Pancreas (tissue), 10 donors: ENCODE data around the gene RNF150. TPM values are rescaled to one million over a fixed set of nuclear protein-coding genes. Genes with fewer than 3 reads are reported as not detected.

ENCODE experiments used
- ATAC-seq, 4 donors: fragments of 200-7000 bp; cut with Tn5 transposase; one replicate each; pipeline versions ENCODE4 v1.8.0 to v1.9.1; 2020; ENCODE audit warnings: mild to moderate bottlenecking in 4 of 4, moderate library complexity in 4 of 4
- DNase-seq, 6 donors: peaks; one replicate each; pipeline ENCODE4 v3.0.0-alpha.2; 2020
- FAIRE-seq: peaks from 2 replicates; lab custom pipeline; 2012; peaks lifted over from hg19 to GRCh38; lab: Jason Lieb, UNC
- H3K27ac ChIP-seq, 4 donors: fragments of 200-600 bp; sonication (generic); 1 replicate in 3 of 4; 2 replicates in 1 of 4; pipeline versions ENCODE4 v1.5.0 to v1.8.0; 2020
- H3K27me3 ChIP-seq, 4 donors: fragments of 200-600 bp; one replicate each; pipeline ENCODE4 v1.8.0; 2021
- H3K36me3 ChIP-seq, 3 donors: fragments of 200-600 bp; sonication (generic) in 1 of 3; one replicate each; pipeline versions ENCODE4 v1.5.0 to v1.8.0; 2020 to 2021
- H3K4me1 ChIP-seq, 3 donors: fragments of 200-600 bp; one replicate each; pipeline ENCODE4 v1.8.0; 2021
- H3K4me3 ChIP-seq, 4 donors: fragments of 200-600 bp; sonication (generic) in 2 of 4; one replicate each; pipeline versions ENCODE4 v1.5.0 to v1.8.0; 2020 to 2021
- H3K9me3 ChIP-seq, 4 donors: fragments of 200-600 bp; one replicate each; pipeline ENCODE4 v1.8.0; 2021
- WGBS, 2 donors: extraction: QIAGEN DNeasy Blood & Tissue Kit; methylation state at CpG; one replicate each; pipeline ENCODE4 v1.1.7; 2013; 5-methylcytosine and 5-hydroxymethylcytosine counted together
- intact Hi-C, 3 donors: fragments of 100-400 bp; cut with DNase I; formaldehyde crosslinking; loops; one replicate each; pipeline versions ENCODE4 v1.11.1 to v1.14.2; 2022
- polyA plus RNA-seq, 2 donors: library from polyadenylated mRNA; stranded (reverse); fragments of 200-250 nt; gene quantifications; one replicate each; pipeline ENCODE4 v1.2.3, GENCODE V29; 2013
- total RNA-seq, 6 donors: library from RNA; stranded (reverse); fragmentation: NEBNext Ultra II Directional in 4 of 6; extraction: Animal tissue kit (Norgen Biotek cat#: 25700) in 4 of 6; gene quantifications; one replicate each; pipeline versions ENCODE4 v1.2.1 to v1.2.4, GENCODE V29; 2021 to 2023
- TF ChIP-seq, protein P1 (sequence below), 4 donors: fragments of 200-600 bp; sonication (generic) in 3 of 4; IDR thresholded peaks; one replicate each; pipeline versions ENCODE4 v1.5.0 to v1.8.0; 2021; ENCODE audit warnings: antibody characterized with exemption in 4 of 4
- donor health status: healthy with polysubstance abuse.
- donor health status: DM: no; HTN: no; CAD: no; lungs with moderate emphysema.
- donor health status: DM: no; HTN: no; CAD: no.
- donor health status: control.
- donor health status: control.
- donor health status: Bipolar disorder and iron deficiency.
- donor health status: DM: yes; HTN: yes; CAD: no.
- donor health status: DM: no; HTN: no; CAD: no.
- donor health status: DM: no; HTN: no; CAD: no.
- donor health status: DM: yes; HTN: yes; CAD: no.

Gene RNF150
- total and polyA plus RNA-seq, 8 donors, result 0.53 to 4.1 (median 2.5) TPM

DNA sequence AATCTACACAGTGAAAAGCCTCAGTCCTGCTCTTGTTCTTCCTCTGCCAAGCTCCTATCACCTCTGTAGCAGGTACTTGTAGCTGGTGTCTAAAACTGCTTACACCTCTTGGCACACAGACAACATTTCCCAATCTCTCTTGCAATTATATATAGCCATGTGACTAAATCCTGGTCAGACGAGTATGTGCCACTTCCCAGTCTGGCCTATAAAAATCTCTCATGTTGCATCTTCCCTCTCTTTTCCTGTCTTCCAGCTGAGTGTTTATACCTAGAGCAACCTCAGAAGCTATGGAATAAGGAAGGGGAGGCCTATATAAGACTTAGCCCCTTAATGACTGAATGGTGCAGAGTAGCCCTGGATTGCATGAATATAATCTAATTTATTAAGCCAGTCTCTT is 105.8 kb downstream of the RNF150 start:
- no peak for DNase-seq
- FAIRE-seq, result no peak
- no peaks in the 10 kb centered on the region for H3K36me3 ChIP-seq
- no peak overlapping the region for H3K27ac ChIP-seq
- no peaks in the 10 kb centered on the region for H3K27me3 ChIP-seq
- peak in 3 of 4 donors; percentile 52 to 76 (median 71) for ATAC-seq
- 38 to 43% methylated on average over 1 of the region's 1 CpG for WGBS, 2 donors
- H3K9me3 ChIP-seq, result no peaks in the 10 kb centered on the region
- TF ChIP-seq, protein P1, sequence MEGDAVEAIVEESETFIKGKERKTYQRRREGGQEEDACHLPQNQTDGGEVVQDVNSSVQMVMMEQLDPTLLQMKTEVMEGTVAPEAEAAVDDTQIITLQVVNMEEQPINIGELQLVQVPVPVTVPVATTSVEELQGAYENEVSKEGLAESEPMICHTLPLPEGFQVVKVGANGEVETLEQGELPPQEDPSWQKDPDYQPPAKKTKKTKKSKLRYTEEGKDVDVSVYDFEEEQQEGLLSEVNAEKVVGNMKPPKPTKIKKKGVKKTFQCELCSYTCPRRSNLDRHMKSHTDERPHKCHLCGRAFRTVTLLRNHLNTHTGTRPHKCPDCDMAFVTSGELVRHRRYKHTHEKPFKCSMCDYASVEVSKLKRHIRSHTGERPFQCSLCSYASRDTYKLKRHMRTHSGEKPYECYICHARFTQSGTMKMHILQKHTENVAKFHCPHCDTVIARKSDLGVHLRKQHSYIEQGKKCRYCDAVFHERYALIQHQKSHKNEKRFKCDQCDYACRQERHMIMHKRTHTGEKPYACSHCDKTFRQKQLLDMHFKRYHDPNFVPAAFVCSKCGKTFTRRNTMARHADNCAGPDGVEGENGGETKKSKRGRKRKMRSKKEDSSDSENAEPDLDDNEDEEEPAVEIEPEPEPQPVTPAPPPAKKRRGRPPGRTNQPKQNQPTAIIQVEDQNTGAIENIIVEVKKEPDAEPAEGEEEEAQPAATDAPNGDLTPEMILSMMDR (IDR thresholded peaks at IDR 0.05), result no peak
- no peak overlapping the region for H3K4me3 ChIP-seq
- peaks cover 0 to 6% (median 0%) of the 10 kb centered on the region in 3 donors for H3K4me1 ChIP-seq
- intact Hi-C loops, result no loop called here

DNA sequence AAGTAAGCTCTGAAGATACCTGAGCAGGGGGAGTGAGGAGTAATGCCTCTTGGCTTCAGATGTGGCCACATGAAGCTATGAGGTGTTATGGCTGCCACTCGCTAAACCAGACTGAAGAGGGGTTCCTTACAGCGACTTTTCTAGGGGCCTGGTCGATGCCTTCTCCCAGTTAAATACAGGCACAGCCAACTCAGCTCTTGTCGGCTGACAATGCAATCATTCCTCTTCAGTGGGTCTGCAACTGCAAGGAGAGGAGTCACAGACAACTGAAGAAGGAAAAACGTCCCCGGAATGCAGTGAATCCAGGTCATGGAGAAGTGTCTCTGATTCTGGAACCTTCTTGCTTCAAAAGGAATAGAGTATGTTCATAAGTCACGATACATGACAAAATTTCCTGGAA is 106.4 kb downstream of the RNF150 start:
- H3K9me3 ChIP-seq, result no peaks in the 10 kb centered on the region
- no peaks in the 10 kb centered on the region for H3K36me3 ChIP-seq
- TF ChIP-seq, protein P1 (IDR thresholded peaks at IDR 0.05), result no peak
- no peak for ATAC-seq
- intact Hi-C loops, result no loop called here
- DNase-seq, result no peak
- FAIRE-seq, result no peak
- no peak overlapping the region for H3K27ac ChIP-seq
- no peak overlapping the region for H3K4me3 ChIP-seq
- peaks cover 0 to 6% (median 0%) of the 10 kb centered on the region in 3 donors for H3K4me1 ChIP-seq
- whole genome bisulfite sequencing, 2 donors, result 77 to 87% methylated on average over 7 of the region's 7 CpGs
- H3K27me3 ChIP-seq, result no peaks in the 10 kb centered on the region

DNA sequence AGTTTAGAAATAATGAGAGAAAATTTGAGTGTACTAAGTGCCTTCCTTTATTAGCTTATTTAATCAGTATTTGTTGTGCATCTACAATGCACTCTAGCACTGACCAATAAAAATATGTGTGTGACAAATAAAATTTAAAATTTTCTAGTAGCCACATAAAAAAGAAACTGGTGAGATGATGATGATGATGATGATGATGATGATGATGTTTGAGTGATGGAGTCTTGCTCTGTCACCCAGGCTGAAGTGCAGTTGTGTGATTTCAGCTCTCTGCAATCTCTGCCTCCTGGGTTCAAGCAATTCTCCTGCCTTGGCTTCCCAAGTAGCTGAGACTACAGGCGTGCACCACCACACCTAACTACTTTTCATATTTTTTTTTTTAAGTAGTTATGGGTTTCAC is 110.2 kb downstream of the RNF150 start:
- H3K27ac ChIP-seq, result no peak overlapping the region
- H3K27me3 ChIP-seq, result no peaks in the 10 kb centered on the region
- ATAC-seq (no peak), DNase-seq (no peak), FAIRE-seq (no peak)
- 80 to 83% methylated on average over 1 of the region's 1 CpG for WGBS, 2 donors
- H3K4me3 ChIP-seq, result no peak overlapping the region
- no peaks in the 10 kb centered on the region for H3K9me3 ChIP-seq
- H3K4me1 ChIP-seq, result no peaks in the 10 kb centered on the region
- intact Hi-C loops, result no loop called here
- no peaks in the 10 kb centered on the region for H3K36me3 ChIP-seq
- TF ChIP-seq, protein P1 (IDR thresholded peaks at IDR 0.05), result no peak

DNA sequence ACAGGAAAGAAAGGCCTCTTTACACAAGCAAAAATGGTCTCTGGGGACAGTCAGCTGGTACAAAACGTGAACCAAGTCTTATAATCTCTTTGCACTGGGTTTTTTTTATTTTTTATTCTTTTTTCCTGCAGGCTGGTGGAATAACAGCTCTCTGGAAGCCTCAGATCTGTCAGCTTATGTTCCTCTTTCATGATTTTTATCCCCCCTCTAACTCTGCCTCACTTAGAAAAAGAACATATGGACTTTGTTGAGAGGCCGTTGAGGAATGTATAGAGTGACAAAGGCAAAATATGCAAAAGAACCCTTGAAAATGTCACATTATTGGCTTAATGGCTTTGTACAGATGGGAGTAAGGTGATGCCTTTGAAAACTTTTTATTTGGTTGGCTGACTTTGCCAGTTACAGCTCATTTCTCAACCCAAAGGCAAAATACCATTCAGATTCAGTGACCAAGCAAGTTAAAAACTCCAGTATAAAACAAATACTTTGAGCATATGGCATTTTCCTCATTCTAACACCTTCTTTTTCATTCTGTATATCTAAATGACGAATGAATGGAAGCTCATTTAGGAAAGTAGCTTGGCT is 111.1 kb downstream of the RNF150 start:
- DNase-seq (no peak), FAIRE-seq (no peak), ATAC-seq (no peak)
- H3K4me1 ChIP-seq, result no peaks in the 10 kb centered on the region
- H3K9me3 ChIP-seq, result no peaks in the 10 kb centered on the region
- no peaks in the 10 kb centered on the region for H3K27me3 ChIP-seq
- H3K36me3 ChIP-seq, result no peaks in the 10 kb centered on the region
- intact Hi-C loops, result no loop called here
- TF ChIP-seq, protein P1 (IDR thresholded peaks at IDR 0.05), result no peak
- no peak overlapping the region for H3K27ac ChIP-seq
- 81 to 83% methylated on average over 3 of the region's 3 CpGs for WGBS, 2 donors
- no peak overlapping the region for H3K4me3 ChIP-seq

DNA sequence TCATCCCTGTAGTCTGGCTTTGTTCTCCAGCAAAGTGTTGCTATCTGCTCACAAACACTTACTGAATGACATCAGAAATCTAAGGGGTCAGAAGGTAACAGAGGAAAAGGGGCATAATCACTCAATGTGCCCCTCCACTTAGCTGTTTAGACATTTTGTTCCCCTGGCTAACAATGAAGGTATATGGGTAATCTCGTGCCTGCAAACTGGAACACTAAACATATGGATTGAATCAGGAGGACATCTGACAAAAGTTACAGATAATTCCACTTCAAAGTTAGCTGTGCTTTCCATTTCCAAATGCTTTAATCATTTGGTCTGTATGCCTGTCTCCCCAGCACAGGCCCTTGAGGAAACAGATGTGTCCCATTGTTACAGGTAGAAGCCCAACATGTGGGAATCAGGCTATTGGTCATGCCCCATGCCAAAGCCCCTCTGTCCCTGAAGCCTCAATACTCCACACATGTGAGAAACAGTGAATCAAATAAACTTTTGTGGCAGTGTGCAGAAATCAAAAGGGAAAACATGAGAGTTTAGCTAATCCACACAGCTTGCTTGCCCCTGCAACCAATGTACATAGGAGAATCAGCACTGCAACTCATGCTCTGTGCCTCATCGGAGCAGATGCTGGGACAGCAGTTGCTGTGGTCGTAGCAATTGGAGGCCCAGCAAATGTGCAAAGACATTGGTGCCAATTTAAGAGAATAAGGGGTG is 111.7 kb downstream of the RNF150 start:
- no peak for FAIRE-seq
- ATAC-seq, result no peak

More for the DNA sequence above, 111.7 kb downstream of the RNF150 start:
- 78 to 83% methylated on average over 3 of the region's 3 CpGs for WGBS, 2 donors
- intact Hi-C loops, result no loop called here
- H3K27ac ChIP-seq, result no peak overlapping the region
- H3K4me1 ChIP-seq, result no peaks in the 10 kb centered on the region
- H3K9me3 ChIP-seq, result no peaks in the 10 kb centered on the region
- H3K4me3 ChIP-seq, result no peak overlapping the region
- no peaks in the 10 kb centered on the region for H3K36me3 ChIP-seq
- no peak for DNase-seq
- TF ChIP-seq, protein P1 (IDR thresholded peaks at IDR 0.05), result no peak
- no peaks in the 10 kb centered on the region for H3K27me3 ChIP-seq
